Subcutaneous abdominal adipose tissue (tissue), 5 donors: Measurements from ENCODE around the gene KIAA1328.

Experiments
- H3K27ac ChIP-seq: one replicate; pipeline ENCODE4 v1.7.0; 2013; ENCODE audit warnings: low read depth, mild to moderate bottlenecking, inconsistent platforms, low read length, moderate library complexity
- H3K27me3 ChIP-seq, 5 donors: one replicate each; pipeline ENCODE4 v1.7.0; 2013; ENCODE audit warnings: low read length in 5 of 5, inconsistent platforms in 1 of 5; ENCODE audit not compliant: control insufficient read depth in 5 of 5, insufficient read depth in 4 of 5
- H3K36me3 ChIP-seq, 5 donors: one replicate each; pipeline ENCODE4 v1.7.0; 2013; ENCODE audit warnings: low read length in 5 of 5; ENCODE audit not compliant: control insufficient read depth in 5 of 5, insufficient read depth in 5 of 5
- H3K4me1 ChIP-seq, 5 donors: one replicate each; pipeline ENCODE4 v1.7.0; 2013; ENCODE audit warnings: low read length in 5 of 5, mild to moderate bottlenecking in 3 of 5, moderate library complexity in 1 of 5; ENCODE audit not compliant: control insufficient read depth in 5 of 5, insufficient read depth in 5 of 5
- H3K4me3 ChIP-seq, 5 donors: one replicate each; pipeline ENCODE4 v1.7.0; 2013; ENCODE audit warnings: low read length in 5 of 5, low read depth in 1 of 5
- H3K9ac ChIP-seq, 5 donors: one replicate each; pipeline ENCODE4 v1.7.0; 2013; ENCODE audit warnings: low read length in 5 of 5, mild to moderate bottlenecking in 4 of 5, moderate library complexity in 3 of 5
- H3K9me3 ChIP-seq, 5 donors: one replicate each; pipeline ENCODE4 v1.7.0; 2013; ENCODE audit warnings: low read length in 5 of 5; ENCODE audit not compliant: control insufficient read depth in 5 of 5
- donor health status: healthy.
- donor health status: healthy.
- donor health status: healthy.
- donor health status: healthy.
- donor health status: healthy.

Gene KIAA1328

DNA sequence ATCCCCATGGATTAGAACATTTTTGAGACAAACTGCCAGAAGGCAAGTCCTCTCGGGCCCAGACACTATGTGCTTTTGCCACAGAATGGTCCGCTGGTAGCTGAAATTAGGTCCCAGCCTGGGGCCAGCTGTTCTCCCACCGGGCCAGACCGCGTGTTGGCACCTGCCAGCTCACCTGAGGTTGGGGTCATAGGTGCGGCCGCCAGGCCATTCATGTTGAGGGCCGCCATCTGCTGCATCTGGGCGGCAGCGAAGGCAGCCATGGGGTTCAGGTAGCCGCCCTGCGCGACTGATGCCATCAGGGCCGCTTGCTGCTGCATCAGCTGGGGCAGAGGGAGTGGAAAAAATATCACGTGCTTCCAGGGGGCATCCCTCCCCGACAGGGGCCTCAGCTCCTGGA is 443.9 kb downstream of the KIAA1328 start:
- Histone ChIP-seq H3K36me3 (no peaks in the 10 kb centered on the region), H3K27me3 (peaks cover 19 to 42% (median 33%) of the 10 kb centered on the region in 5 donors), H3K9ac (no peak overlapping the region), H3K9me3 (no peaks in the 10 kb centered on the region), H3K27ac (no peak overlapping the region), H3K4me1 (no peaks in the 10 kb centered on the region), H3K4me3 (no peak overlapping the region)

DNA sequence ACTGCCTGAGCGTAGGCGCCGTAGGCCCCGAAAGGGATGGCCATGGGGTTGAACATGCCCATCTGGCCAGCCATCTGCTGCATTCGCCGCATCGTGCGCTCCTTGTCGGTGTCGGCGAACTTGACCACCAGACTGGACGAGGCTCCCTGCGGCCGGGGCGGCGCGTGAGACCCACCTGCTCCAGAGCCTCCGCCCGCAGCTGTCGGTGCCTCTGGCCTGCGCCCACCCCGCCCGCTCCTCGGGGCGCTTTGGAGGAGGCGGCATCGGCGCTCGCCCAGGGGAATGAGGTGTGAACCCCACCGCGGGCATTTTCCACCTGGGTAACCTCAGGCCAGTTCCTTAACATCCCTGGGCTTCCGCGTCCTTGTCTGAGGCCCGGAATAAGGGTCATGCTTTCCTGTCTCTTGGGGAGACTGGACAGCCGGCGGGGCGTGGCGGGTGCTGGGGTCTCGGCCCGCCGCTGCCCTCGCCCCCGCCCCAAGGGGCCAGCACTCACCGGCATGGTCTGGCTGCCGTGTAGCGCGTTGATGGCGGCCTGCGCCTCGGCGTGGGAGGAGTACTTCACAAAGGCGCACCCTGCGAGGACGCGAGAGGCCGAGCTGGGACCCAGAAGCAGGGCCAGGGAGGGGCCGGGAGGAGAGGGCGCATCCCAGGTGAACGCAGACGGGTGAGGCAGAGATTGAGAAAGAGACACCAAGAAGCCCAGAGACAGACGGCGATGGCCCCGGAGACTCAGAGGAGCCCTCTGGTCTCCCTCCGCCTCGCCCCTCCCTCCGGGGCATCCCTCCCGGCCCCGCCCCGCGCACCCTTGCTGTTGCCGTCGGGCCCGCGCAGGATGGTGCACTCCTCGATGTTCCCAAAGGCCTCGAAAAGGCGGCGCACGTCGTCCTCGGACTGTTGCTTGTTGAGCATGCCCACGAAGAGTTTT is 445.6 kb downstream of the KIAA1328 start:
- Histone ChIP-seq H3K4me1 (no peaks in the 10 kb centered on the region), H3K9ac (no peak overlapping the region), H3K36me3 (no peaks in the 10 kb centered on the region), H3K4me3 (no peak overlapping the region), H3K27me3 (peaks cover 19 to 48% (median 33%) of the 10 kb centered on the region in 5 donors), H3K27ac (no peak overlapping the region), H3K9me3 (no peaks in the 10 kb centered on the region)

DNA sequence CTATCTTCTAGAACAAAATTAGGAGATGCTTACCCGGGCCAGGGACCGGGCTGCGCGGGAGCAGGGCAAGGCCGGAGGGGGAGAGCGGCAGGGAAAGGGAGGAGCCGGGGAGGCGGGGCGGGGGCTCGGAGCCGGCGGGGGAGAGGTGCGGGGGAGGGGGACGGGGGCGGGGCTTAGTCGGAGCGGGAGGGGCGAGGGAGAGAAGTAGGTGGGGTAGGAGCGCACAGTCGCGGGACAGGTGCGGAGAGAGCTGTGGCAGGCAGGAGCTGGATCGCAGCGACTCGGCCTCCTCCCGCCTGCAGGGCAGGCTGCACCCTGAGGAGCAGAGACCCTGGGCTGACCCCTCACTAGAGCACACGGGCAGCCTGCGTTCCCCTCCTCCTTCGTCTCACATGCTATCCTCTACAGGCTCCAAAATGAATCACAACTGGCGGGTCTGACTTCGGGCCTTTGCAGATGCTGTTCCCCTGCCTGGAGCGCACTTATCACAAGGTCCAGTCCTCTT is 446.4 kb downstream of the KIAA1328 start:
- Histone ChIP-seq H3K27me3 (peaks cover 24 to 49% (median 33%) of the 10 kb centered on the region in 5 donors), H3K27ac (no peak overlapping the region)

DNA sequence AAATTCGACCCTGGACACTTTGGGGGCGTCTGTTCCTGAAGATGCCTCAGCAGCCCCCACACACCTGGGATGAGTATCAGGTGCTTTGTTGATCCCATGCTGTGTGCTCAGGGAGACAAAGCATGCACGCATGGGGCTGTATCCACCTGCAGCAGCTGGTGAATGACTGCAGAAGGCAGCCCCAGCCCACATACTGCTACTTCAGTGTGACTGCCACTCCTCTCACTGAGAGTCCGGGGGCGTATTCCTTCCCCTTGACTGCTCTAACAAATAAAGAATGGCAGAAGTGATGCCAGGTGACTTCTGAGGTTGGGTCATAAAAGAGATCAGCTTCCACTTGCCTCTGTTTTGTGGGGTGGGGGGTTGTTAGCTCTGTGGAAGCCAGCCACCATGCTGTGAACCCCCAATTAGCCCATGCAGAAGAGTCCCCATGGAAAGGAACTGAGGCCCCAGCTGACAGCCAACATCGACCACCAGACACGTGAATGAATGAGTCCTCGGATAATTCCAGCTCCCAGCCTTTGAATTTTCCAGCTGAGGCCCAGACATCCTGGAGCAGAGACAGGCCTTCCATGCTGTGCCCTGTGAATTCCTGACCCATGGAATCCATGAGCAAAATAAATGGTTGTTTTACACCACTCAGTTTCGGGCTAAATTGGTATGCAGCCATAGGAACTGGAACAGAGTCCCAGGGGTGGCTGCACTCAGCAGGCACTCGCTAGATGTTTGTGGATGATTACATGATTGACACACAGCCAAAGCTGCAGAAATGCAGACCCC is 447.4 kb downstream of the KIAA1328 start:
- peaks cover 24 to 51% (median 35%) of the 10 kb centered on the region in 5 donors for H3K27me3 ChIP-seq

More for the DNA sequence above, 446.4 kb downstream of the KIAA1328 start:
- H3K4me3 ChIP-seq, result no peak overlapping the region
- no peak overlapping the region for H3K9ac ChIP-seq
- H3K36me3 ChIP-seq, result no peaks in the 10 kb centered on the region
- H3K9me3 ChIP-seq, result no peaks in the 10 kb centered on the region
- H3K4me1 ChIP-seq, result no peaks in the 10 kb centered on the region

DNA sequence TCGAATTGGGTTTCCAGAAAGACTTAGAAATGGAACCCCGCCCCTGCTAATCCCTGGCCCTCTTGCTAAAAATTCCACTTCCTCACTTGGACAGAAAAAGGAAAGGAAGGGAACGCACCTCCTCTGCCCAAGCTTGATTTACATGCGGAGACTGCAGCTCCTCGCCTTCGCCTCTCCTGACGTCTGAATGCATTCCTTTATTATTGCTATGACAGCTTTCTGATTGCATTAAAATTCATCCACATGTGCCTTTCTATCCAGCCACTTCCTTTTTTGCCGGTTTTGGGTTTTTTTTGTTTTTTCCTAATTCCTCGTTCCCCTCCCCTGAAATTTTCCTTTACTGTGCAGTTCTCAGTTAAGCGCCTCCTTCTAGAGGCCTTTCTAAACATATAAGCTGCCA is 448.9 kb downstream of the KIAA1328 start:
- no peak overlapping the region for H3K27ac ChIP-seq
- H3K36me3 ChIP-seq, result no peaks in the 10 kb centered on the region
- H3K4me1 ChIP-seq, result no peaks in the 10 kb centered on the region
- no peak overlapping the region for H3K4me3 ChIP-seq
- H3K9me3 ChIP-seq, result no peaks in the 10 kb centered on the region
- peaks cover 24 to 58% (median 40%) of the 10 kb centered on the region in 5 donors for H3K27me3 ChIP-seq
- no peak overlapping the region for H3K9ac ChIP-seq

More for the DNA sequence above, 447.4 kb downstream of the KIAA1328 start:
- Histone ChIP-seq H3K4me1 (no peaks in the 10 kb centered on the region), H3K27ac (no peak overlapping the region), H3K4me3 (no peak overlapping the region), H3K9me3 (no peaks in the 10 kb centered on the region), H3K9ac (no peak overlapping the region), H3K36me3 (no peaks in the 10 kb centered on the region)
